Transverse colon (tissue), 4 donors: ENCODE measurements around the gene MTF1.

ENCODE experiments used
- EP300 ChIP-seq: sonication (generic); formaldehyde crosslinking; IDR thresholded peaks from one replicate; pipeline ENCODE4 v1.6.1; 2017; ENCODE audit warnings: antibody characterized with exemption, low read depth
- POLR2A ChIP-seq: fragments of 450-650 bp; IDR thresholded peaks from one replicate; pipeline ENCODE4 v1.6.1; 2016; ENCODE audit warnings: antibody characterized with exemption, mild to moderate bottlenecking, moderate library complexity
- POLR2AphosphoS5 ChIP-seq, 3 donors: sonication (generic); formaldehyde crosslinking; IDR thresholded peaks; one replicate each; pipeline ENCODE4 v1.6.1; 2016; ENCODE audit warnings: antibody characterized with exemption in 3 of 3
- TF ChIP-seq, protein P1 (sequence below), 5 experiments: fragments of 200-600 bp in 3 of 5; fragments of 450-650 bp in 2 of 5; sonication (generic) in 3 of 5; IDR thresholded peaks; 1 replicate in 2 of 5; 2 replicates in 3 of 5; pipeline ENCODE4 v1.5.1; 2016 to 2017; ENCODE audit warnings: antibody characterized with exemption in 5 of 5, inconsistent platforms in 3 of 5, mild to moderate bottlenecking in 2 of 5, moderate library complexity in 1 of 5

DNA sequence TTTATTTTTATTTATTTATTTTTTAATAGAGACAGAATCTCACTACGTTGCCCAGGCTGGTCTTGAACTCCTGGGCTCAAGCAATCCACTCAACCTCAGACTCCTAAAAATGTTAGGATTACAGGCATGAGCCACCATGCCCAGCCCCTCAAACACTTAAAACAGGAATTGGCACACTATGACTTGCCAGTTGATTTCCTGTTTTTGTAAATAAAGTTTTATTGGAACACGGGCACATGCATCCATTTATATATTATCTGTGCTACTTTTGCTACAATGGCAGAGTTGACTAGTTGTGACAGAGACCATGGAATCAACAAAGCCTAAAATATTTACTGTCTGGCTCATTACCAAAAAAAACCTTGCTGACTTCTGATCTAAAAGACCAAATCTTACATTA, 35.4 kb downstream of the MTF1 start:
- TF ChIP-seq, protein P1, sequence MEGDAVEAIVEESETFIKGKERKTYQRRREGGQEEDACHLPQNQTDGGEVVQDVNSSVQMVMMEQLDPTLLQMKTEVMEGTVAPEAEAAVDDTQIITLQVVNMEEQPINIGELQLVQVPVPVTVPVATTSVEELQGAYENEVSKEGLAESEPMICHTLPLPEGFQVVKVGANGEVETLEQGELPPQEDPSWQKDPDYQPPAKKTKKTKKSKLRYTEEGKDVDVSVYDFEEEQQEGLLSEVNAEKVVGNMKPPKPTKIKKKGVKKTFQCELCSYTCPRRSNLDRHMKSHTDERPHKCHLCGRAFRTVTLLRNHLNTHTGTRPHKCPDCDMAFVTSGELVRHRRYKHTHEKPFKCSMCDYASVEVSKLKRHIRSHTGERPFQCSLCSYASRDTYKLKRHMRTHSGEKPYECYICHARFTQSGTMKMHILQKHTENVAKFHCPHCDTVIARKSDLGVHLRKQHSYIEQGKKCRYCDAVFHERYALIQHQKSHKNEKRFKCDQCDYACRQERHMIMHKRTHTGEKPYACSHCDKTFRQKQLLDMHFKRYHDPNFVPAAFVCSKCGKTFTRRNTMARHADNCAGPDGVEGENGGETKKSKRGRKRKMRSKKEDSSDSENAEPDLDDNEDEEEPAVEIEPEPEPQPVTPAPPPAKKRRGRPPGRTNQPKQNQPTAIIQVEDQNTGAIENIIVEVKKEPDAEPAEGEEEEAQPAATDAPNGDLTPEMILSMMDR (IDR thresholded peaks at IDR 0.05), result no peak
- TF ChIP-seq EP300 (no peak), POLR2A (no peak), POLR2AphosphoS5 (IDR thresholded peaks at IDR 0.05) (no peak)
